Chondrocyte (in vitro differentiated cells): ENCODE data around the gene CEP164. TPM values are rescaled to one million over a fixed set of nuclear protein-coding genes. Genes with fewer than 3 reads are reported as not detected.

ENCODE experiments used
- DNase-seq: peaks from one replicate; pipeline ENCODE4 v3.0.0; 2021; ENCODE audit warnings: mixed read lengths, low spot score
- H3K27ac Mint-ChIP-seq: one replicate; pipeline ENCODE4 v1.8.0; 2021; ENCODE audit warnings: mild to moderate bottlenecking, moderate library complexity, mixed read lengths; ENCODE audit not compliant: unreplicated experiment
- H3K27me3 Mint-ChIP-seq: 2 replicates; pipeline ENCODE4 v1.8.0; 2021; ENCODE audit warnings: low read depth, mixed read lengths
- H3K36me3 Mint-ChIP-seq: 2 replicates; pipeline ENCODE4 v1.8.0; 2021; ENCODE audit warnings: low read depth, mixed read lengths
- H3K4me1 Mint-ChIP-seq: 2 replicates; pipeline ENCODE4 v1.8.0; 2021; ENCODE audit warnings: low read depth, mild to moderate bottlenecking, mixed read lengths
- H3K4me3 Mint-ChIP-seq: one replicate; pipeline ENCODE4 v1.8.0; 2021; ENCODE audit warnings: mild to moderate bottlenecking, moderate library complexity, mixed read lengths; ENCODE audit not compliant: unreplicated experiment
- H3K9me3 Mint-ChIP-seq: 2 replicates; pipeline ENCODE4 v1.8.0; 2021; ENCODE audit warnings: low read depth, mixed read lengths
- total RNA-seq: library from RNA; stranded (reverse); gene quantifications from 3 replicates; pipeline ENCODE4 v1.2.1, GENCODE V29; 2021
- TF ChIP-seq, protein P1 (sequence below): fragments of 200-600 bp; sonication (generic); IDR thresholded peaks from 2 replicates; pipeline ENCODE4 v1.5.0; 2021; ENCODE audit warnings: antibody characterized with exemption, mild to moderate bottlenecking, moderate library complexity

The CEP164 gene
- total RNA-seq, 1 donor from 2014 or later: 29.2 TPM

DNA sequence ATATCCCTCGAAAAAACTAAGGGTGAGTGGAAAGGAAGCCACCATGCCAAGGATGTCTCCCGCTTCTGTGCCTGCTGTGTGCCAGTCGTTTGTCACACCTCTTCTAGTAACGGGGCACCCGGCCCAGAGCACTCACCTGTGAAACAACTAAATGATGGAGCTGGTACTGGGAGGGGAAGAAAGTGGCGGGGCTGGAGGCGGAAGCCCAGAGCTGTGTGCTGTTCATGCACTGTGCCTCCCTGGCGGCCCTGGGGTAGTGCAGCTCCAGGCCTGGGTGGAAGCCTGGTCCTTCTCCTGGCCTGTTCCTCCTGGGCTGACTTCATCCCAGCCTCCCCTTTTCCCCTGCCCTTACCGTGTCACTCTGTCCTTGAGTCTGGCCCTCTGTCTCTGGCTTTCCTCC, 130.2 kb downstream of the CEP164 start:
- peaks cover 14% of the 10 kb centered on the region for H3K9me3 Mint-ChIP-seq
- TF ChIP-seq, protein P1, sequence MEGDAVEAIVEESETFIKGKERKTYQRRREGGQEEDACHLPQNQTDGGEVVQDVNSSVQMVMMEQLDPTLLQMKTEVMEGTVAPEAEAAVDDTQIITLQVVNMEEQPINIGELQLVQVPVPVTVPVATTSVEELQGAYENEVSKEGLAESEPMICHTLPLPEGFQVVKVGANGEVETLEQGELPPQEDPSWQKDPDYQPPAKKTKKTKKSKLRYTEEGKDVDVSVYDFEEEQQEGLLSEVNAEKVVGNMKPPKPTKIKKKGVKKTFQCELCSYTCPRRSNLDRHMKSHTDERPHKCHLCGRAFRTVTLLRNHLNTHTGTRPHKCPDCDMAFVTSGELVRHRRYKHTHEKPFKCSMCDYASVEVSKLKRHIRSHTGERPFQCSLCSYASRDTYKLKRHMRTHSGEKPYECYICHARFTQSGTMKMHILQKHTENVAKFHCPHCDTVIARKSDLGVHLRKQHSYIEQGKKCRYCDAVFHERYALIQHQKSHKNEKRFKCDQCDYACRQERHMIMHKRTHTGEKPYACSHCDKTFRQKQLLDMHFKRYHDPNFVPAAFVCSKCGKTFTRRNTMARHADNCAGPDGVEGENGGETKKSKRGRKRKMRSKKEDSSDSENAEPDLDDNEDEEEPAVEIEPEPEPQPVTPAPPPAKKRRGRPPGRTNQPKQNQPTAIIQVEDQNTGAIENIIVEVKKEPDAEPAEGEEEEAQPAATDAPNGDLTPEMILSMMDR: no peak
- peaks cover 11% of the 10 kb centered on the region for H3K27me3 Mint-ChIP-seq
- no peak overlapping the region for H3K4me3 Mint-ChIP-seq
- peaks cover 7% of the 10 kb centered on the region for H3K36me3 Mint-ChIP-seq
- H3K27ac Mint-ChIP-seq: no peak overlapping the region
- DNase-seq: no peak
- no peaks in the 10 kb centered on the region for H3K4me1 Mint-ChIP-seq

DNA sequence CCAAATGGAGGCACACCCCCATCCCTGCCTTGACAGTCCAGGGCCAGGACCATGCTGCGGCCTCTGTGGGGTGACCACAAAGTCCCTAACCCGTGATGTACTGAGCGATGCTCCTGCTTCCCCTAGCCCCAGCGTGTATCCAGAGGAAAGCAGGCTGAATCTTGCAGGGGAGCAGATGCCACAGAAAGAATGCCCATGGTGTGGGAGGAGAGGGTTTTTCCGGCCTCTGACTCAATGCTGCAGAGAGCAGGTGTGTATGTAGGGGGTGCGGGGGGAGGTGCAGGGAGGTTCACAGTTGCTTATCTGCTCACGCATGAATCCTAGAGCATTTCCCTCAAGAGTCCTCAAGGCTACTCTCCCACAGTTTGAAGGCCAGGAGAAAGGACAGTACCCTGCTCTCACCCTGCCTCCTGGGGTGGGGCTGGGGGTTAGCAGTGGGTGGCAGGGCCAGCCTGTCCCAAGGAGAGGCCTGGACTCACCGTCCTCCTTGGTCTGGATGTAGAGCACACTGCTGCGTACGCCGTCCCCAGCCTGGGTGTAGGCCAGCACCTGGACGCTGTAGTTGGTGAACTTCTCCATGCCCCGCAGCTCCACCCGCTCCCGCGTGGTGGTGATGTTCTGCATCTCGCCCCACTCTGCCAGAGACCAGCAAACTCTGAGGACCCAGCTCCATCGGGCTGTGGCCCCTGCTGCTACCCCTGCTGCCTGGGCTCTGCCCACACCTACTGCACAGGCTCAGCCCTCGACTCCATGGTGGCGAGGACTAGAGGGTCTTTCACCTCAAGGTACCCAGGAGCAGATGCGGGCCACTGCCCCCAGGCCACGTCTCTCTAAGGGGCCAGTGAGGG, 130.8 kb downstream of the CEP164 start:
- no peak for DNase-seq
- H3K4me3 Mint-ChIP-seq: no peak overlapping the region
- no peak overlapping the region for H3K27ac Mint-ChIP-seq

DNA sequence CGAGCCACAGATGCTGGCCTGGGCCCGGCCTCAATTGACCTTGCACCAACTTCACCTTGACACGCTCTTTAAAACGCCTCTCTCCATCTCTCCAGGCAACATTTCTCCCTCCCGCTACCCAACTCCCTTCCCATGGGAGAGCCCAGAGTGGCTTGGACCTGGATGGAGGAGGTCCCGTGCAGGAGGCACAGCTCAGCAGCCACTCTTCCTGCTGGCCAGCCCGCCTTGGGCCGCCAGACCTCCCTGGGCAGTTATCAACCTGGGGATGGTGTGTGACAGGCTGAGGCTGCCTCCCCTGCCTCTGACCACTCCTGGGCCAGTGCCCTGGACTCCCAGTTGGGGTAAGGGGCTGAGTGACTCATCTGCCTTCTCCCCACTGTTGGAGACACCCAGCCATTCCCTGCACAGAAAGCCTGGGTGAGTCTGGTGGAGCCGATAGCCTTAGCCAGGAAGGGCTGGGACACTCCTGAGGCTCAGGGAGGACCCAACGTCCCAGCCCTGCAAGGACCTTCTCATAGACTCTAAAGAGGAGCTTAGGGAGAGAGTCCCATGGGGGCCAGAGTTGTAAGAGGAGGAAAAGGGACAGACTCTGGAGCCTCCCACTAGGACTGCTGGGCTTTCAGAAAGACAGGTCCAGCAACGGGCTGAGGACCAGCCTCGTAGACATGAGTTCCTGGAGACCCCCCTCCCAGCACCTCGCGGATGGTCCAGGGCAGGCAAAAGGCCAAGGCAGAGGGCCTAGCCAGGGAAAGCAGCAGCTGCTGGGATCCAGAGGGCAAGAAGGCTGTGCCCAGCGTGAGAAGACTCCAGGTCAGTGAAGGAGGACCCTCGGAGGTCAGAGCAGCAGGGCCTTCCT, 131.7 kb downstream of the CEP164 start:
- peaks cover 4% of the 10 kb centered on the region for H3K36me3 Mint-ChIP-seq
- TF ChIP-seq, protein P1: no peak
- no peaks in the 10 kb centered on the region for H3K4me1 Mint-ChIP-seq
- H3K9me3 Mint-ChIP-seq: peaks cover 3% of the 10 kb centered on the region
- peaks cover 20% of the 10 kb centered on the region for H3K27me3 Mint-ChIP-seq
- H3K27ac Mint-ChIP-seq: no peak overlapping the region
- no peak for DNase-seq
- no peak overlapping the region for H3K4me3 Mint-ChIP-seq

More for the DNA sequence above, 130.8 kb downstream of the CEP164 start:
- Mint-ChIP-seq H3K36me3 (peaks cover 7% of the 10 kb centered on the region), H3K4me1 (no peaks in the 10 kb centered on the region), H3K9me3 (peaks cover 9% of the 10 kb centered on the region), H3K27me3 (peaks cover 13% of the 10 kb centered on the region)
- TF ChIP-seq, protein P1: no peak

DNA sequence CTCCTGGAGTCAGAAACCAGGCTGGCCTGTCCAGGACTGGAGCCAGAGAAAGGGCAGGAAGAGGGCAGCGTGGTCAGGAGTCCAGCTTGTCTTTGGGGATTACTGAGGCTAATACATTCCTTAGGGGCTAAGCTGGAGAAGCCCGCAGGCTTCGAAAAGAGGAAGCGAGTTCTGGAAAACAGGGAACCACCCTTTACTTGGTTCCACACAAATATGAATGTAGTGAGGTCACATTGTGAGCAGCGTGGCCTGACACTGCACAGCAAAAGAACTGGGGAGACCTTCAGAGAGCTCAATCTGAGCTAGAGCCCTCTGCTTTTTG, 132.3 kb downstream of the CEP164 start:
- Mint-ChIP-seq H3K27me3 (peaks cover 23% of the 10 kb centered on the region), H3K4me1 (no peaks in the 10 kb centered on the region), H3K36me3 (peaks cover 2% of the 10 kb centered on the region), H3K9me3 (no peaks in the 10 kb centered on the region), H3K27ac (no peak overlapping the region), H3K4me3 (no peak overlapping the region)
- TF ChIP-seq, protein P1: no peak
- DNase-seq: no peak

DNA sequence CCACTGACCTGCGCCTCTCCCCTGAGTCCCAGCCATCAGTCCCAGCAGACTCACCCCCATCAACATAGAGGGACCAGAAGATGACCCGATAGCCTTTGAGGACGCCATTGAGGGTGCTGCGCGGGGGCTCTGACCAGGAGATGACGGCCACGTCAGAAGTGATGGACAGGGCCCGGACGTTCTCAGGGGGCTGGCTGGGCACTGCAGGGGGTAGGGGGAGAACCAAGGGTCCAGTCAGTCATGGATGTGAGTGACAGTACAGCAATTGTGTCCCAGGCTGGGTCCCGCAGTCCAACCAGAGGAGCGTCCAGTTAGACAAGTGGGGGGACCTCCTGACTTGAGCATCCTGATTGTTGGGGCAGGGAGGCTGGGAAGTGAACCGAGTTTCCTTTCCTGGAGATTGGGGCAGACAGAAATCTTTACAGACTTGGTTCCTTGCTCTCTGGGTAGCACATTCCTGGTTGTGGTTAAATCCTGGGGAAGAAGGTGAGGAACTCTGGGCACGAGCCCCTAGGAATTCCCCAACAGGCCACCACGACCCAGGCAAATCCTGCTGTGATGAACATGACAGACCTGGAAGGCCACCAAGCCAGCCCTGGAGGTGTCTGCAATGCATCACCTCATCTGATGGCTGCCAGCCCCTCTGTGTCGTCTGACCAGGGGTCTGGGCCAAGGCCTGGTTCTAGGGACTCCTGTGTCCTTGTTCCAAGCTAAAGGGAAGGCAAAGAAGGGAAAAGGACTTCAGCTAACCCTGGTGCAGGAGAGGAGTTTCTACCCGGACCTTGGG, 133.9 kb downstream of the CEP164 start:
- Mint-ChIP-seq H3K27ac (no peak overlapping the region), H3K27me3 (peaks cover 29% of the 10 kb centered on the region), H3K36me3 (no peaks in the 10 kb centered on the region), H3K4me1 (no peaks in the 10 kb centered on the region), H3K4me3 (no peak overlapping the region), H3K9me3 (no peaks in the 10 kb centered on the region)
- TF ChIP-seq, protein P1: no peak
- DNase-seq: no peak
